SK-N-MC (cell line): ENCODE data around the gene GDA.

Experiments used
- EZH2 ChIP-seq: fragments of 200-600 bp; sonication (generic); IDR thresholded peaks from one replicate; pipeline ENCODE4 v1.6.1; 2017; ENCODE audit warnings: antibody characterized with exemption
- POLR2AphosphoS5 ChIP-seq: IDR thresholded peaks from 2 replicates; pipeline ENCODE4 v1.6.1; 2012; ENCODE audit warnings: mild to moderate bottlenecking, low read depth, low read length, borderline replicate concordance

- TF ChIP-seq EZH2 (no peak), POLR2AphosphoS5 (no peak)
Observed at GRCh38 chr9:72185561-72185960, 36.3 kb downstream of the GDA start.
